Measurements from ENCODE around the gene RXRB.

GRCh38 chr6:33198853-33199436 lies 1.5 kb downstream of the RXRB start:
- TF ChIP-seq ZNF274 (IDR thresholded peaks at IDR 0.05; ENCODE audit: insufficient read depth, insufficient read length), result no peak
- no peak for TF ChIP-seq CBFB (IDR thresholded peaks at IDR 0.05; ENCODE audit: low read depth)
- TF ChIP-seq ELK1 (IDR thresholded peaks at IDR 0.05; ENCODE audit: low read depth, low read length), result no peak
- no peak for TF ChIP-seq CTCF (IDR thresholded peaks at IDR 0.05 in 2 of 3, conservative IDR thresholded peaks at IDR 0.05 in 1 of 3; ENCODE audit: control insufficient read depth in 2 of 3, extremely low read depth in 1 of 3, insufficient read depth in 1 of 3, low read depth in 3 of 3, low read length in 3 of 3)
- no peak for TF ChIP-seq ZNF207 (IDR thresholded peaks at IDR 0.05; ENCODE audit: borderline replicate concordance)
- TF ChIP-seq SRF (IDR thresholded peaks at IDR 0.05; ENCODE audit: low read depth in 2 of 2, low read length in 2 of 2), result no peak

Data from GM12878 (cell line).